ENCODE data around the gene NCKIPSD.

NCKIPSD gene

GRCh38 chr3:48656061-48656840 is 29.5 kb downstream of the NCKIPSD start:
- peak; percentile 42 for DNase-seq
- H3K23ac ChIP-seq (ENCODE audit: low read length in 2 of 2), result no peak overlapping the region
- 34% methylated on average over 89 of the region's 94 CpGs for WGBS
- H3K27ac ChIP-seq (ENCODE audit: low read length, poor library complexity, severe bottlenecking), result no peak overlapping the region
- H3K4me1 ChIP-seq (ENCODE audit: control insufficient read depth, insufficient read depth, low read depth, low read length), result peaks cover 18% of the 10 kb centered on the region
- peak overlapping the region; percentile 29 for H3K9ac ChIP-seq (ENCODE audit: low read length)
- H3K4me2 ChIP-seq (ENCODE audit: low read length, poor library complexity, severe bottlenecking), result peak overlapping the region; percentile 37
- no peak overlapping the region for H2BK12ac ChIP-seq (ENCODE audit: low read length in 2 of 2)
- peaks cover 0 to 39% of the 10 kb centered on the region in 2 experiments for H3K27me3 ChIP-seq (ENCODE audit: control insufficient read depth in 1 of 2, insufficient read depth in 1 of 2, low read length in 2 of 2)
- no peak overlapping the region for H3K14ac ChIP-seq (ENCODE audit: low read length in 2 of 2)
- H3K79me1 ChIP-seq (replicated peaks; ENCODE audit: low read length, poor library complexity, severe bottlenecking), result no peaks in the 10 kb centered on the region
- peaks cover 0 to 29% of the 10 kb centered on the region in 2 experiments for H3K36me3 ChIP-seq (ENCODE audit: control insufficient read depth in 1 of 2, insufficient read depth in 2 of 2, low read depth in 1 of 2, low read length in 2 of 2)
- no peaks in the 10 kb centered on the region for H3K9me3 ChIP-seq (ENCODE audit: control insufficient read depth, low read length)
- H4K91ac ChIP-seq (ENCODE audit: low read length), result no peak overlapping the region
- peak overlapping the region; percentile 15 to 65 for H3K4me3 ChIP-seq (ENCODE audit: insufficient read depth in 1 of 2, low read depth in 1 of 2, low read length in 2 of 2)
- H2AK5ac ChIP-seq (ENCODE audit: low read length, severe bottlenecking), result no peak overlapping the region
- no peak overlapping the region for H2BK5ac ChIP-seq (ENCODE audit: low read depth, low read length, poor library complexity, severe bottlenecking)
- no peak overlapping the region for H2BK15ac ChIP-seq (ENCODE audit: low read depth, poor library complexity, severe bottlenecking)
- no peak overlapping the region for H4K8ac ChIP-seq (ENCODE audit: low read length)
- no peak overlapping the region for H2BK120ac ChIP-seq (ENCODE audit: low read depth, low read length)
- no peak overlapping the region for H2AFZ ChIP-seq (ENCODE audit: low read depth, low read length)
- no peak overlapping the region for H3K18ac ChIP-seq (ENCODE audit: low read depth in 1 of 2, low read length in 2 of 2)
- H3K4ac ChIP-seq (ENCODE audit: low read depth in 1 of 2, low read length in 2 of 2), result no peak overlapping the region

GRCh38 chr3:48655606-48656005 is 30.1 kb downstream of the NCKIPSD start:
- Histone ChIP-seq H4K91ac (ENCODE audit: low read length) (no peak overlapping the region), H3K4ac (ENCODE audit: low read depth in 1 of 2, low read length in 2 of 2) (no peak overlapping the region), H3K9ac (ENCODE audit: low read length) (no peak overlapping the region), H2BK5ac (ENCODE audit: low read depth, low read length, poor library complexity, severe bottlenecking) (no peak overlapping the region), H2AFZ (ENCODE audit: low read depth, low read length) (no peak overlapping the region), H3K23ac (ENCODE audit: low read length in 2 of 2) (peak overlapping the region in 1 of 2 experiments; percentile 28), H3K79me1 (replicated peaks; ENCODE audit: low read length, poor library complexity, severe bottlenecking) (no peaks in the 10 kb centered on the region), H3K36me3 (ENCODE audit: control insufficient read depth in 1 of 2, insufficient read depth in 2 of 2, low read depth in 1 of 2, low read length in 2 of 2) (peaks cover 0 to 24% of the 10 kb centered on the region in 2 experiments), H3K14ac (ENCODE audit: low read length in 2 of 2) (no peak overlapping the region), H3K27me3 (ENCODE audit: control insufficient read depth in 1 of 2, insufficient read depth in 1 of 2, low read length in 2 of 2) (peaks cover 0 to 39% of the 10 kb centered on the region in 2 experiments), H2BK120ac (ENCODE audit: low read depth, low read length) (no peak overlapping the region), H2AK5ac (ENCODE audit: low read length, severe bottlenecking) (no peak overlapping the region), H3K4me3 (ENCODE audit: insufficient read depth in 1 of 2, low read depth in 1 of 2, low read length in 2 of 2) (no peak overlapping the region), H3K27ac (ENCODE audit: low read length, poor library complexity, severe bottlenecking) (no peak overlapping the region), H4K8ac (ENCODE audit: low read length) (no peak overlapping the region), H2BK15ac (ENCODE audit: low read depth, poor library complexity, severe bottlenecking) (no peak overlapping the region), H3K9me3 (ENCODE audit: control insufficient read depth, low read length) (no peaks in the 10 kb centered on the region), H3K18ac (ENCODE audit: low read depth in 1 of 2, low read length in 2 of 2) (no peak overlapping the region), H2BK12ac (ENCODE audit: low read length in 2 of 2) (no peak overlapping the region), H3K4me1 (ENCODE audit: control insufficient read depth, insufficient read depth, low read depth, low read length) (peaks cover 15% of the 10 kb centered on the region), H3K4me2 (ENCODE audit: low read length, poor library complexity, severe bottlenecking) (no peak overlapping the region)
- WGBS, result 55% methylated on average over 23 of the region's 30 CpGs
- DNase-seq, result no peak

- H3K18ac ChIP-seq (ENCODE audit: low read depth in 1 of 2, low read length in 2 of 2), result no peak overlapping the region
- H3K36me3 ChIP-seq (ENCODE audit: control insufficient read depth in 1 of 2, insufficient read depth in 2 of 2, low read depth in 1 of 2, low read length in 2 of 2), result peaks cover 0 to 21% of the 10 kb centered on the region in 2 experiments
- no peak overlapping the region for H3K4ac ChIP-seq (ENCODE audit: low read depth in 1 of 2, low read length in 2 of 2)
- no peak overlapping the region for H4K8ac ChIP-seq (ENCODE audit: low read length)
- H3K4me2 ChIP-seq (ENCODE audit: low read length, poor library complexity, severe bottlenecking), result no peak overlapping the region
- H3K4me3 ChIP-seq (ENCODE audit: insufficient read depth in 1 of 2, low read depth in 1 of 2, low read length in 2 of 2), result no peak overlapping the region
- no peak overlapping the region for H4K91ac ChIP-seq (ENCODE audit: low read length)
- no peak overlapping the region for H3K23ac ChIP-seq (ENCODE audit: low read length in 2 of 2)
- H3K27ac ChIP-seq (ENCODE audit: low read length, poor library complexity, severe bottlenecking), result no peak overlapping the region
- H3K4me1 ChIP-seq (ENCODE audit: control insufficient read depth, insufficient read depth, low read depth, low read length), result peaks cover 15% of the 10 kb centered on the region
- peaks cover 0 to 39% of the 10 kb centered on the region in 2 experiments for H3K27me3 ChIP-seq (ENCODE audit: control insufficient read depth in 1 of 2, insufficient read depth in 1 of 2, low read length in 2 of 2)
- no peak overlapping the region for H2BK15ac ChIP-seq (ENCODE audit: low read depth, poor library complexity, severe bottlenecking)
- no peak overlapping the region for H3K9ac ChIP-seq (ENCODE audit: low read length)
- H2AK5ac ChIP-seq (ENCODE audit: low read length, severe bottlenecking), result no peak overlapping the region
- H3K9me3 ChIP-seq (ENCODE audit: control insufficient read depth, low read length), result no peaks in the 10 kb centered on the region
- no peaks in the 10 kb centered on the region for H3K79me1 ChIP-seq (replicated peaks; ENCODE audit: low read length, poor library complexity, severe bottlenecking)
- H2BK120ac ChIP-seq (ENCODE audit: low read depth, low read length), result no peak overlapping the region
- WGBS, result 95% methylated on average over 12 of the region's 12 CpGs
- H2BK5ac ChIP-seq (ENCODE audit: low read depth, low read length, poor library complexity, severe bottlenecking), result no peak overlapping the region
- H2BK12ac ChIP-seq (ENCODE audit: low read length in 2 of 2), result no peak overlapping the region
- H2AFZ ChIP-seq (ENCODE audit: low read depth, low read length), result no peak overlapping the region
- H3K14ac ChIP-seq (ENCODE audit: low read length in 2 of 2), result no peak overlapping the region
- no peak for DNase-seq
Observed at GRCh38 chr3:48655063-48655462, 30.7 kb downstream of the NCKIPSD start.

GRCh38 chr3:48652923-48653715 is 32.6 kb downstream of the NCKIPSD start:
- Histone ChIP-seq H2AK5ac (ENCODE audit: low read length, severe bottlenecking) (no peak overlapping the region), H4K91ac (ENCODE audit: low read length) (no peak overlapping the region), H3K14ac (ENCODE audit: low read length in 2 of 2) (no peak overlapping the region), H3K4me3 (ENCODE audit: insufficient read depth in 1 of 2, low read depth in 1 of 2, low read length in 2 of 2) (no peak overlapping the region), H3K79me1 (replicated peaks; ENCODE audit: low read length, poor library complexity, severe bottlenecking) (no peaks in the 10 kb centered on the region), H2BK15ac (ENCODE audit: low read depth, poor library complexity, severe bottlenecking) (no peak overlapping the region), H3K36me3 (ENCODE audit: control insufficient read depth in 1 of 2, insufficient read depth in 2 of 2, low read depth in 1 of 2, low read length in 2 of 2) (peaks cover 0 to 13% of the 10 kb centered on the region in 2 experiments), H2BK12ac (ENCODE audit: low read length in 2 of 2) (no peak overlapping the region), H3K27me3 (ENCODE audit: control insufficient read depth in 1 of 2, insufficient read depth in 1 of 2, low read length in 2 of 2) (peaks cover 0 to 33% of the 10 kb centered on the region in 2 experiments), H3K4me2 (ENCODE audit: low read length, poor library complexity, severe bottlenecking) (no peak overlapping the region), H2AFZ (ENCODE audit: low read depth, low read length) (no peak overlapping the region), H3K9ac (ENCODE audit: low read length) (no peak overlapping the region), H3K18ac (ENCODE audit: low read depth in 1 of 2, low read length in 2 of 2) (no peak overlapping the region), H3K23ac (ENCODE audit: low read length in 2 of 2) (peak overlapping the region in 1 of 2 experiments; percentile 40), H3K4ac (ENCODE audit: low read depth in 1 of 2, low read length in 2 of 2) (no peak overlapping the region), H3K4me1 (ENCODE audit: control insufficient read depth, insufficient read depth, low read depth, low read length) (peaks cover 15% of the 10 kb centered on the region), H3K27ac (ENCODE audit: low read length, poor library complexity, severe bottlenecking) (no peak overlapping the region), H2BK120ac (ENCODE audit: low read depth, low read length) (no peak overlapping the region), H2BK5ac (ENCODE audit: low read depth, low read length, poor library complexity, severe bottlenecking) (no peak overlapping the region), H4K8ac (ENCODE audit: low read length) (no peak overlapping the region), H3K9me3 (ENCODE audit: control insufficient read depth, low read length) (no peaks in the 10 kb centered on the region)
- 95% methylated on average over 15 of the region's 15 CpGs for WGBS
- no peak for DNase-seq

All from mesenchymal stem cell (in vitro differentiated cells and primary cell).